ENCODE measurements around the gene UCK2.

Gene UCK2

DNA sequence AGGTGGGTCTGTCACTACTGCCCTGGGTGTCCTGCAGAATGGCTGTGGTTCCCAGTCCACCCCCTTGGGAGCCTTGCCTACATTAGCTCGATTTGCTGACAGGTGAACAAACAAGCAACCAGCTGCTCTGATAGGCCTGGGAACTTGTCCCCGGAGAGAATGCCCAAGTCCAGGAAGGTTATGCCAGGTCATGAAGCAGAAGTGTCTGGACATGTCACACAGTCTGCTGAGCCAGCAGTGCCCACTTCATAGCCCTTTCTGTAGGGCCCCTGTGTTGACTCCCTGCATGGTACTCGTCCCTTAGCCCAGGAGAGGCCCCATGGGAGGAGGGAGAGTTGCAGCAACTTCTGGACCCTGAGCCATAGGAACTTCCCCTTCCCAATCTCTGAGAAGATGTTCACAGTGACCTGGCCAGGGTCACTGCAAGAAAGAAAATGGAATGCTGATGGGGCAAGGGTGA lies 31.0 kb downstream of the UCK2 start:
- no peak for ATAC-seq
- TF ChIP-seq, protein P1, sequence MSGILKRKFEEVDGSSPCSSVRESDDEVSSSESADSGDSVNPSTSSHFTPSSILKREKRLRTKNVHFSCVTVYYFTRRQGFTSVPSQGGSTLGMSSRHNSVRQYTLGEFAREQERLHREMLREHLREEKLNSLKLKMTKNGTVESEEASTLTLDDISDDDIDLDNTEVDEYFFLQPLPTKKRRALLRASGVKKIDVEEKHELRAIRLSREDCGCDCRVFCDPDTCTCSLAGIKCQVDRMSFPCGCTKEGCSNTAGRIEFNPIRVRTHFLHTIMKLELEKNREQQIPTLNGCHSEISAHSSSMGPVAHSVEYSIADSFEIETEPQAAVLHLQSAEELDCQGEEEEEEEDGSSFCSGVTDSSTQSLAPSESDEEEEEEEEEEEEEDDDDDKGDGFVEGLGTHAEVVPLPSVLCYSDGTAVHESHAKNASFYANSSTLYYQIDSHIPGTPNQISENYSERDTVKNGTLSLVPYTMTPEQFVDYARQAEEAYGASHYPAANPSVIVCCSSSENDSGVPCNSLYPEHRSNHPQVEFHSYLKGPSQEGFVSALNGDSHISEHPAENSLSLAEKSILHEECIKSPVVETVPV (CRISPR knock-in tag; IDR thresholded peaks at IDR 0.05): no peak

DNA sequence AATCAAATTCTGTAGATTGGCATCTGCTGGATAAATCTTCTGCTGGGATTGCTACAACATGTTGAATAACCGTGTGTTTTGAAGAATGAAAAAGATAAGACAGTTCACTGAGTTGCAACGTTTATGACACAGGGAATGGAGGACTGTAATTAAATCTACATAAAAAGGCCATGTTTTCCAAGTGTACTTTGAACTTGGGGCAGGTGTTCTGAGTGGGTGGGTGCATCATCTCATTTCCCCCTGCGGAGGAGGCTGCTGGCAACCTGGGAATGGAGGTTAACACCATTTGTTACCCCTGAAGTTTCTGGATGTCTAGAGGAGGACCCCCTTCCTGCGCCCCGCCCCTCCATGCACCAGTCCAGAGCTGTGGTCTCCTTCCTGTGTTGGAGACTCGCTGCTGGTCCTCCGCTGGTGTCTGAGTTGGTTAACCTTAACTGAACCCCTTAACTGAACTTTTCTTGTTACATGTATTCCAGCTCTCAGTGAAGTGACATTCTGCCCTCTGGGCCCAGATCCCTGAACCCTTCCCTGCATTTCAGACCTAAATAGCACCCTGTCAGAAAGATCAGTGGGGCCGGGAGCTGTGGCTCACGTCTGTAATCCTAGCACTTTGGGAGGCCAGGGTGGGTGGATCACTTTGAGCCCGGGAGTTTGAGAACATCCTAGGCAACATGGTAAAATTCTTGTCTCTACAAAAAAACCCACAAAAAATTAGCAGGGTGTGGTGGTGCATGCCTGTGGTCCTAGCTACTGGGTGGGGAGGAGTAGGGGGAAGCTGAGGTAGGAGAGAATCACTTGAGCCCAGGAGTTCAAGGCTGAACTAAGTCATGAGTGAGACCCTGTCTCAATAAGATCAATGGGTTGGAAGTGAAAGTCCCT lies 31.8 kb downstream of the UCK2 start:
- no peak for TF ChIP-seq BACH2 (CRISPR knock-in tag; IDR thresholded peaks at IDR 0.05; ENCODE audit: borderline replicate concordance)
- TF ChIP-seq ZNF565 (CRISPR knock-in tag; conservative IDR thresholded peaks at IDR 0.05; ENCODE audit: low read depth): no peak
- TF ChIP-seq TOX (CRISPR knock-in tag; IDR thresholded peaks at IDR 0.05; ENCODE audit: borderline replicate concordance): no peak
- TF ChIP-seq, protein P1 (CRISPR knock-in tag; IDR thresholded peaks at IDR 0.05): no peak
- TF ChIP-seq ZNF8 (CRISPR knock-in tag; IDR thresholded peaks at IDR 0.05): no peak
- TF ChIP-seq, protein P2, sequence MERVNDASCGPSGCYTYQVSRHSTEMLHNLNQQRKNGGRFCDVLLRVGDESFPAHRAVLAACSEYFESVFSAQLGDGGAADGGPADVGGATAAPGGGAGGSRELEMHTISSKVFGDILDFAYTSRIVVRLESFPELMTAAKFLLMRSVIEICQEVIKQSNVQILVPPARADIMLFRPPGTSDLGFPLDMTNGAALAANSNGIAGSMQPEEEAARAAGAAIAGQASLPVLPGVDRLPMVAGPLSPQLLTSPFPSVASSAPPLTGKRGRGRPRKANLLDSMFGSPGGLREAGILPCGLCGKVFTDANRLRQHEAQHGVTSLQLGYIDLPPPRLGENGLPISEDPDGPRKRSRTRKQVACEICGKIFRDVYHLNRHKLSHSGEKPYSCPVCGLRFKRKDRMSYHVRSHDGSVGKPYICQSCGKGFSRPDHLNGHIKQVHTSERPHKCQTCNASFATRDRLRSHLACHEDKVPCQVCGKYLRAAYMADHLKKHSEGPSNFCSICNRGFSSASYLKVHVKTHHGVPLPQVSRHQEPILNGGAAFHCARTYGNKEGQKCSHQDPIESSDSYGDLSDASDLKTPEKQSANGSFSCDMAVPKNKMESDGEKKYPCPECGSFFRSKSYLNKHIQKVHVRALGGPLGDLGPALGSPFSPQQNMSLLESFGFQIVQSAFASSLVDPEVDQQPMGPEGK (CRISPR knock-in tag; IDR thresholded peaks at IDR 0.05; ENCODE audit: borderline replicate concordance): no peak
- TF ChIP-seq ARNTL (CRISPR knock-in tag; IDR thresholded peaks at IDR 0.05; ENCODE audit: borderline replicate concordance, low read depth): no peak
- TF ChIP-seq ZFP3 (CRISPR knock-in tag; IDR thresholded peaks at IDR 0.05): no peak
- TF ChIP-seq ESRRG (CRISPR knock-in tag; IDR thresholded peaks at IDR 0.05): no peak
- no peak for TF ChIP-seq OSR1 (CRISPR knock-in tag; IDR thresholded peaks at IDR 0.05)
- TF ChIP-seq GLIS3 (CRISPR knock-in tag; IDR thresholded peaks at IDR 0.05): no peak
- TF ChIP-seq ZFP30 (CRISPR knock-in tag; IDR thresholded peaks at IDR 0.05): no peak
- TF ChIP-seq ZC3H10 (CRISPR knock-in tag; IDR thresholded peaks at IDR 0.05): no peak
- TF ChIP-seq SNAI2 (CRISPR knock-in tag; IDR thresholded peaks at IDR 0.05): no peak
- no peak for TF ChIP-seq TCF4 (CRISPR knock-in tag; IDR thresholded peaks at IDR 0.05; ENCODE audit: borderline replicate concordance)
- no peak for ATAC-seq

DNA sequence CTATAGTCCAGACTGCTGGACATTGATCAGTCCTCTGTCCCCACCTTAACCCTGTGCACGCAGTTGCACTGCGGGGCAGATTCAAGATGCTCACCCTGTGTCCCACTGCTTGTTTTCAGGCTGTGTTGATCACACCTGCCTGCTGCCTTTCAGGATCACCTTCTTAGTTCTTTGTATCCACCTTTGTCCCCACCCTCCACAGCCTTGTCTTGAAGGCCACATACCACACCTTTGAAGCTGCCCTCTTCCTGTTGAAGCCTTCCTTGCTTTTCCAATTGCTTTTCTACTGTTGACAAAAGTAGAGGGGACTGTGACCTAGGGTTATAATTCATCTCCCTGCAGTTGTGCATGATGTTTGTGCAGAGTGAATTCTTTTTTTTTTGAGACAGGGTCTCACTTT lies 32.7 kb downstream of the UCK2 start:
- ATAC-seq: no peak

DNA sequence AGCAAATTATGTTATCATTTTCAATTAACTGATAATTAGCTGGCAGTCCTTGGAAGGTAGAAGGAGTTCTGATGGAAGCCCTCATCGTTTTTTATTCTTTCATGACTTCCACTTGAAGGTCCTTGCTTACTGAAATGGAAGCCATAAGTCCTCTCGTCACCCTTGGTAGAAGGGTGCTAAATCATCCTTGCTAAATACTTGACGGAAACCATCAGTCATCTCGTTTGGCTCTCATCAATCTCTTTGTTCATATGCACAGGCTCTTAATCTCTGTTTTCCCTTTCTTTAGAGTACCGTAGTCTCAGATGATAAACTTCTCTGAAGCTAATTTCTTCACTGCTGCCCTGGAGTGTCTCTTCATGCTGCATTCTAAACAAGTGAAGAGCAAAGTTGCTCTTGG lies 34.5 kb downstream of the UCK2 start:
- no peak for TF ChIP-seq ESRRG (CRISPR knock-in tag; IDR thresholded peaks at IDR 0.05)
- TF ChIP-seq ZNF70 (CRISPR knock-in tag; IDR thresholded peaks at IDR 0.05): no peak
- TF ChIP-seq, protein P2 (CRISPR knock-in tag; IDR thresholded peaks at IDR 0.05; ENCODE audit: borderline replicate concordance): no peak
- no peak for TF ChIP-seq ZFP30 (CRISPR knock-in tag; IDR thresholded peaks at IDR 0.05)
- TF ChIP-seq BACH2 (CRISPR knock-in tag; IDR thresholded peaks at IDR 0.05; ENCODE audit: borderline replicate concordance): no peak
- TF ChIP-seq, protein P3, sequence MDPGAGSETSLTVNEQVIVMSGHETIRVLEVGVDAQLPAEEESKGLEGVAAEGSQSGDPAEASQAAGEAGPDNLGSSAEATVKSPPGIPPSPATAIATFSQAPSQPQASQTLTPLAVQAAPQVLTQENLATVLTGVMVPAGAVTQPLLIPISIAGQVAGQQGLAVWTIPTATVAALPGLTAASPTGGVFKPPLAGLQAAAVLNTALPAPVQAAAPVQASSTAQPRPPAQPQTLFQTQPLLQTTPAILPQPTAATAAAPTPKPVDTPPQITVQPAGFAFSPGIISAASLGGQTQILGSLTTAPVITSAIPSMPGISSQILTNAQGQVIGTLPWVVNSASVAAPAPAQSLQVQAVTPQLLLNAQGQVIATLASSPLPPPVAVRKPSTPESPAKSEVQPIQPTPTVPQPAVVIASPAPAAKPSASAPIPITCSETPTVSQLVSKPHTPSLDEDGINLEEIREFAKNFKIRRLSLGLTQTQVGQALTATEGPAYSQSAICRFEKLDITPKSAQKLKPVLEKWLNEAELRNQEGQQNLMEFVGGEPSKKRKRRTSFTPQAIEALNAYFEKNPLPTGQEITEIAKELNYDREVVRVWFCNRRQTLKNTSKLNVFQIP (CRISPR knock-in tag; IDR thresholded peaks at IDR 0.05; ENCODE audit: borderline replicate concordance, low read depth): no peak
- no peak for TF ChIP-seq TCF4 (CRISPR knock-in tag; IDR thresholded peaks at IDR 0.05; ENCODE audit: borderline replicate concordance)
- no peak for TF ChIP-seq OSR1 (CRISPR knock-in tag; IDR thresholded peaks at IDR 0.05)
- TF ChIP-seq ZC3H10 (CRISPR knock-in tag; IDR thresholded peaks at IDR 0.05): no peak
- TF ChIP-seq ZNF565 (CRISPR knock-in tag; conservative IDR thresholded peaks at IDR 0.05; ENCODE audit: low read depth): no peak
- TF ChIP-seq PPARA (CRISPR knock-in tag; IDR thresholded peaks at IDR 0.05; ENCODE audit: borderline replicate concordance): no peak
- TF ChIP-seq RARB (CRISPR knock-in tag; IDR thresholded peaks at IDR 0.05): no peak
- TF ChIP-seq GLIS3 (CRISPR knock-in tag; IDR thresholded peaks at IDR 0.05): no peak
- no peak for ATAC-seq

More for the DNA sequence above, 32.7 kb downstream of the UCK2 start:
- TF ChIP-seq OSR1 (CRISPR knock-in tag; IDR thresholded peaks at IDR 0.05) (no peak), CSDC2 (CRISPR knock-in tag; IDR thresholded peaks at IDR 0.05) (no peak), PPARA (CRISPR knock-in tag; IDR thresholded peaks at IDR 0.05; ENCODE audit: borderline replicate concordance) (no peak), TCF4 (CRISPR knock-in tag; IDR thresholded peaks at IDR 0.05; ENCODE audit: borderline replicate concordance) (no peak), BACH2 (CRISPR knock-in tag; IDR thresholded peaks at IDR 0.05; ENCODE audit: borderline replicate concordance) (no peak), RARB (CRISPR knock-in tag; IDR thresholded peaks at IDR 0.05) (no peak), ZNF70 (CRISPR knock-in tag; IDR thresholded peaks at IDR 0.05) (no peak)
- TF ChIP-seq, protein P4, sequence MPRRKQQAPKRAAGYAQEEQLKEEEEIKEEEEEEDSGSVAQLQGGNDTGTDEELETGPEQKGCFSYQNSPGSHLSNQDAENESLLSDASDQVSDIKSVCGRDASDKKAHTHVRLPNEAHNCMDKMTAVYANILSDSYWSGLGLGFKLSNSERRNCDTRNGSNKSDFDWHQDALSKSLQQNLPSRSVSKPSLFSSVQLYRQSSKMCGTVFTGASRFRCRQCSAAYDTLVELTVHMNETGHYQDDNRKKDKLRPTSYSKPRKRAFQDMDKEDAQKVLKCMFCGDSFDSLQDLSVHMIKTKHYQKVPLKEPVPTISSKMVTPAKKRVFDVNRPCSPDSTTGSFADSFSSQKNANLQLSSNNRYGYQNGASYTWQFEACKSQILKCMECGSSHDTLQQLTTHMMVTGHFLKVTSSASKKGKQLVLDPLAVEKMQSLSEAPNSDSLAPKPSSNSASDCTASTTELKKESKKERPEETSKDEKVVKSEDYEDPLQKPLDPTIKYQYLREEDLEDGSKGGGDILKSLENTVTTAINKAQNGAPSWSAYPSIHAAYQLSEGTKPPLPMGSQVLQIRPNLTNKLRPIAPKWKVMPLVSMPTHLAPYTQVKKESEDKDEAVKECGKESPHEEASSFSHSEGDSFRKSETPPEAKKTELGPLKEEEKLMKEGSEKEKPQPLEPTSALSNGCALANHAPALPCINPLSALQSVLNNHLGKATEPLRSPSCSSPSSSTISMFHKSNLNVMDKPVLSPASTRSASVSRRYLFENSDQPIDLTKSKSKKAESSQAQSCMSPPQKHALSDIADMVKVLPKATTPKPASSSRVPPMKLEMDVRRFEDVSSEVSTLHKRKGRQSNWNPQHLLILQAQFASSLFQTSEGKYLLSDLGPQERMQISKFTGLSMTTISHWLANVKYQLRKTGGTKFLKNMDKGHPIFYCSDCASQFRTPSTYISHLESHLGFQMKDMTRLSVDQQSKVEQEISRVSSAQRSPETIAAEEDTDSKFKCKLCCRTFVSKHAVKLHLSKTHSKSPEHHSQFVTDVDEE (CRISPR knock-in tag; IDR thresholded peaks at IDR 0.05): no peak
